Fibroblast of villous mesenchyme (primary cell): Measurements from ENCODE around the gene USH1G. TPM values are rescaled to one million over a fixed set of nuclear protein-coding genes. Genes with fewer than 3 reads are reported as not detected.

ENCODE experiments used
- DNase-seq: peaks from one replicate; pipeline ENCODE4 v3.0.0-alpha.2; 2010; ENCODE audit warnings: low read depth
- H3K4me3 ChIP-seq: 2 replicates; pipeline ENCODE4 v1.5.1; 2011; ENCODE audit warnings: low read depth, mild to moderate bottlenecking, low read length
- CTCF ChIP-seq: IDR thresholded peaks from 2 replicates; pipeline ENCODE4 v1.5.1; 2012; ENCODE audit warnings: low read depth, mild to moderate bottlenecking, low read length; ENCODE audit not compliant: insufficient read depth
- total RNA-seq: library from RNA; depleted of rRNA; stranded (reverse); fragments of >200 nt; gene quantifications from 2 replicates; pipeline ENCODE4 v1.2.3, GENCODE V29; 2012

Gene USH1G
- total RNA-seq, 1 donor: not detected

- H3K4me3 ChIP-seq: no peak overlapping the region
- no peak for DNase-seq
- no peak for TF ChIP-seq CTCF
Observed at GRCh38 chr17:74921769-74922168, 1.3 kb downstream of the USH1G start.

GRCh38 chr17:74921026-74921681 lies 1.9 kb downstream of the USH1G start:
- no peak for DNase-seq
- no peak for TF ChIP-seq CTCF
- no peak overlapping the region for H3K4me3 ChIP-seq

GRCh38 chr17:74920642-74921025 lies 2.4 kb downstream of the USH1G start:
- no peak for DNase-seq
- H3K4me3 ChIP-seq: no peak overlapping the region
- TF ChIP-seq CTCF: no peak

- H3K4me3 ChIP-seq: no peak overlapping the region
- no peak for DNase-seq
- no peak for TF ChIP-seq CTCF
Observed at GRCh38 chr17:74920306-74920620, 2.8 kb downstream of the USH1G start.

- TF ChIP-seq CTCF: peak; percentile 28
- no peak for DNase-seq
- no peak overlapping the region for H3K4me3 ChIP-seq
Observed at GRCh38 chr17:74919440-74920305, 3.4 kb downstream of the USH1G start.

- no peak for DNase-seq
Observed at GRCh38 chr17:74918906-74919305, 4.1 kb downstream of the USH1G start.

More at GRCh38 chr17:74918906-74919305, 4.1 kb downstream of the USH1G start:
- TF ChIP-seq CTCF: no peak
- H3K4me3 ChIP-seq: no peak overlapping the region
